Suprapubic skin (tissue), 4 donors: ENCODE measurements around the gene YPEL2. TPM values are rescaled to one million over a fixed set of nuclear protein-coding genes. Genes with fewer than 3 reads are reported as not detected.
A peak's percentile ranks its signal among the peaks of the same experiment; 100 is the strongest.

Experiments used
- DNase-seq, 2 donors: peaks; one replicate each; pipeline ENCODE4 v3.0.0-alpha.2; 2019; ENCODE audit warnings: low spot score in 2 of 2
- H3K27ac ChIP-seq: fragments of 200-600 bp; sonication (generic); one replicate; pipeline ENCODE4 v1.5.1; 2019
- H3K27me3 ChIP-seq: fragments of 200-600 bp; sonication (generic); one replicate; pipeline ENCODE4 v1.5.1; 2019
- H3K36me3 ChIP-seq: fragments of 200-600 bp; sonication (generic); one replicate; pipeline ENCODE4 v1.5.1; 2019
- H3K4me1 ChIP-seq: fragments of 200-600 bp; sonication (generic); one replicate; pipeline ENCODE4 v1.5.1; 2019
- H3K4me3 ChIP-seq: fragments of 200-600 bp; sonication (generic); one replicate; pipeline ENCODE4 v1.5.1; 2019; ENCODE audit warnings: mild to moderate bottlenecking
- H3K9me3 ChIP-seq: fragments of 200-600 bp; sonication (generic); one replicate; pipeline ENCODE4 v1.5.1; 2019
- EP300 ChIP-seq: sonication (generic); formaldehyde crosslinking; IDR thresholded peaks from one replicate; pipeline ENCODE4 v1.6.1; 2017; ENCODE audit warnings: antibody characterized with exemption
- POLR2A ChIP-seq, 2 donors: fragments of 450-650 bp; IDR thresholded peaks; one replicate each; pipeline ENCODE4 v1.6.1; 2017; ENCODE audit warnings: antibody characterized with exemption in 2 of 2, mild to moderate bottlenecking in 2 of 2, moderate library complexity in 2 of 2
- POLR2AphosphoS5 ChIP-seq, 3 donors: sonication (generic); formaldehyde crosslinking; IDR thresholded peaks; one replicate each; pipeline ENCODE4 v1.6.1; 2017; ENCODE audit warnings: antibody characterized with exemption in 3 of 3
- WGBS: methylation state at CpG from one replicate; pipeline ENCODE4 v1.1.5; 2018; 5-methylcytosine and 5-hydroxymethylcytosine counted together
- total RNA-seq, 4 donors: library from RNA; depleted of rRNA; stranded (reverse); fragments of >200 nt; gene quantifications; one replicate each; pipeline ENCODE4 v1.1.0, GENCODE V29; 2016
- TF ChIP-seq, protein P1 (sequence below), 2 donors: fragments of 200-600 bp in 1 of 2; fragments of 450-650 bp in 1 of 2; sonication (generic) in 1 of 2; IDR thresholded peaks; one replicate each; pipeline ENCODE4 v1.5.1; 2016 to 2019; ENCODE audit warnings: antibody characterized with exemption in 2 of 2, mild to moderate bottlenecking in 1 of 2, moderate library complexity in 1 of 2

Gene YPEL2
- total RNA-seq, 4 donors from 2014 or later: 16.7 to 33.6 (median 21.3) TPM

DNA sequence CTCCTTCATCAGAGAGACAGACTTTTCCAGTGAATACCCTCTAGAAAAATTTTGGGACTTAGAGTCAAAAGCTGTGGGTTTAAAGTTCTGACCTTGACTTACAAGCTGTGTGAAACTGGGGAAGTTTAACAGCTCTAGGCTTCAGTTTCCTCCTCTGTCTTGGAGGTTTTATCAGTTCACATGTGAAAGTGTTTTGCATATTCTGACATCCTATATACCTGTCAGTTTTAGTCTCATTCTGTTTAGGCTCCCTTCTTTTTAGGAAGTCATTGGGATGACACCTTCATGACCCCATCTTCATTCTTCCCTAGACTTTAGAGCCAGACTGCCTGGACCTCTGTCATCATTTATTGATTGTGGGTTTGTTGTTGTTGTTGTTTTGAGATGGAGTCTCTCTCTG, 44.4 kb downstream of the YPEL2 start:
- Histone ChIP-seq H3K9me3 (no peaks in the 10 kb centered on the region), H3K4me1 (peaks cover 85% of the 10 kb centered on the region), H3K27me3 (no peaks in the 10 kb centered on the region), H3K36me3 (no peaks in the 10 kb centered on the region), H3K27ac (no peak overlapping the region), H3K4me3 (no peak overlapping the region)
- no peak for DNase-seq
- TF ChIP-seq EP300 (no peak), POLR2AphosphoS5 (IDR thresholded peaks at IDR 0.05) (no peak), POLR2A (IDR thresholded peaks at IDR 0.05) (no peak)
- TF ChIP-seq, protein P1, sequence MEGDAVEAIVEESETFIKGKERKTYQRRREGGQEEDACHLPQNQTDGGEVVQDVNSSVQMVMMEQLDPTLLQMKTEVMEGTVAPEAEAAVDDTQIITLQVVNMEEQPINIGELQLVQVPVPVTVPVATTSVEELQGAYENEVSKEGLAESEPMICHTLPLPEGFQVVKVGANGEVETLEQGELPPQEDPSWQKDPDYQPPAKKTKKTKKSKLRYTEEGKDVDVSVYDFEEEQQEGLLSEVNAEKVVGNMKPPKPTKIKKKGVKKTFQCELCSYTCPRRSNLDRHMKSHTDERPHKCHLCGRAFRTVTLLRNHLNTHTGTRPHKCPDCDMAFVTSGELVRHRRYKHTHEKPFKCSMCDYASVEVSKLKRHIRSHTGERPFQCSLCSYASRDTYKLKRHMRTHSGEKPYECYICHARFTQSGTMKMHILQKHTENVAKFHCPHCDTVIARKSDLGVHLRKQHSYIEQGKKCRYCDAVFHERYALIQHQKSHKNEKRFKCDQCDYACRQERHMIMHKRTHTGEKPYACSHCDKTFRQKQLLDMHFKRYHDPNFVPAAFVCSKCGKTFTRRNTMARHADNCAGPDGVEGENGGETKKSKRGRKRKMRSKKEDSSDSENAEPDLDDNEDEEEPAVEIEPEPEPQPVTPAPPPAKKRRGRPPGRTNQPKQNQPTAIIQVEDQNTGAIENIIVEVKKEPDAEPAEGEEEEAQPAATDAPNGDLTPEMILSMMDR (IDR thresholded peaks at IDR 0.05): no peak

DNA sequence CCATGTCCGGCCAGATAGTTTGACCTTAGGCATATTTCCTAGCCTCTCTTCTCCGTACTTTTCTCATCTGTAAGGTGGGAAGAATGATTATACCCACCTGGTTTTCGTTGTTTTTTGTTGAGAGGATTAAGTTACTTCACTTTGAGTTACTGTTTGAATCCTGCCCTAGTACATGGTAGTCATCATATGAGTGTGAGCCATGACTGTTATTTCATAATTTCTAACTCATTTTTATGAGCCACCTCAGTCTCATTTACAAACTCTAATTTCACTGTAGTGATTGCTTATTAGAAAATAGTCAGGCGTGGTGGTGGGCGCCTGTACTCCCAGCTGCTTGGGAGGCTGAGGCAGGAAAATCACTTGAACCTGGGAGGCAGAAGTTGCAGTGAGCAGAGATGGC, 45.1 kb downstream of the YPEL2 start:
- Histone ChIP-seq H3K4me3 (no peak overlapping the region), H3K27ac (no peak overlapping the region), H3K27me3 (no peaks in the 10 kb centered on the region), H3K9me3 (no peaks in the 10 kb centered on the region), H3K4me1 (peaks cover 85% of the 10 kb centered on the region), H3K36me3 (no peaks in the 10 kb centered on the region)
- WGBS: 96% methylated on average over 5 of the region's 5 CpGs
- DNase-seq: no peak
- TF ChIP-seq POLR2A (IDR thresholded peaks at IDR 0.05) (no peak), POLR2AphosphoS5 (IDR thresholded peaks at IDR 0.05) (no peak), EP300 (no peak)
- TF ChIP-seq, protein P1 (IDR thresholded peaks at IDR 0.05): no peak

DNA sequence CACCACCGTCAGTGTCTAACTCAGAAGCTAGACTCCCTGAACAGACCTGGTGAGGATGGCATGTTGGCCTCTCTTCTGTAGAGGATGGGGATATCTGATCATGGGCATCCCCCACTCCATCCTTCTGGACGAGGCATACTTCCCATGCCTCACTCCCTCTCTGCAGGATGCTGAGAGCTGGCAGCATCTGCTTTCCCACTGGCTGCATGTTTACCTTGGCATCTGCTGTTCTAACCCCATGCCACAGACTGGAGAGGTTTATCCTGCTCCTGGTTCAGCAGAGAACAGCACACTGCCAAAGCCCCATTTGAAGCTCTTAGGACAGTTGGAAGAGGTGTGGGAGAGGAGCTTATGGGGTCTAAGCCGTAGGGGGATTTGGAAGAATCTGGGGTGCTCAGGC, 46.0 kb downstream of the YPEL2 start:
- Histone ChIP-seq H3K4me1 (peaks cover 84% of the 10 kb centered on the region), H3K36me3 (no peaks in the 10 kb centered on the region), H3K27ac (peak overlapping the region; percentile 68), H3K4me3 (no peak overlapping the region), H3K9me3 (no peaks in the 10 kb centered on the region), H3K27me3 (no peaks in the 10 kb centered on the region)
- TF ChIP-seq POLR2AphosphoS5 (IDR thresholded peaks at IDR 0.05) (no peak), EP300 (no peak)
- 69% methylated on average over 3 of the region's 3 CpGs for WGBS
- DNase-seq: no peak

GRCh38 chr17:59378675-59379074, 47.2 kb downstream of the YPEL2 start:
- WGBS: 40% methylated on average over 4 of the region's 4 CpGs
- DNase-seq: no peak
- H3K4me1 ChIP-seq: peaks cover 71% of the 10 kb centered on the region

GRCh38 chr17:59380474-59380873, 49.0 kb downstream of the YPEL2 start:
- DNase-seq: no peak
- Histone ChIP-seq H3K4me3 (no peak overlapping the region), H3K36me3 (no peaks in the 10 kb centered on the region), H3K27ac (peak overlapping the region; percentile 81), H3K9me3 (no peaks in the 10 kb centered on the region), H3K4me1 (peaks cover 53% of the 10 kb centered on the region), H3K27me3 (no peaks in the 10 kb centered on the region)
- TF ChIP-seq EP300: no peak
- no peak for TF ChIP-seq POLR2A (IDR thresholded peaks at IDR 0.05)
- TF ChIP-seq, protein P1 (IDR thresholded peaks at IDR 0.05): no peak
- TF ChIP-seq POLR2AphosphoS5 (IDR thresholded peaks at IDR 0.05): no peak
- WGBS: 91% methylated on average over 3 of the region's 3 CpGs

More at GRCh38 chr17:59378675-59379074, 47.2 kb downstream of the YPEL2 start:
- peak in 1 of 3 donors; percentile 21 for TF ChIP-seq POLR2AphosphoS5 (IDR thresholded peaks at IDR 0.05)
- TF ChIP-seq, protein P1 (IDR thresholded peaks at IDR 0.05): no peak
- no peak overlapping the region for H3K4me3 ChIP-seq
- no peaks in the 10 kb centered on the region for H3K9me3 ChIP-seq
- H3K27me3 ChIP-seq: no peaks in the 10 kb centered on the region
- H3K36me3 ChIP-seq: no peaks in the 10 kb centered on the region
- H3K27ac ChIP-seq: peak overlapping the region; percentile 68
